Peyer's patch (tissue), 4 donors: ENCODE data around the gene BDNF.

Source experiments
- POLR2A ChIP-seq, 2 donors: fragments of 450-650 bp; IDR thresholded peaks; one replicate each; pipeline ENCODE4 v1.5.1; 2017; ENCODE audit warnings: antibody characterized with exemption in 2 of 2, mild to moderate bottlenecking in 2 of 2, moderate library complexity in 2 of 2
- TF ChIP-seq, protein P1 (sequence below), 6 experiments: fragments of 450-650 bp in 4 of 6; fragments of 200-600 bp in 2 of 6; sonication (generic) in 1 of 6; IDR thresholded peaks; one replicate each; pipeline ENCODE4 v1.5.1; 2017 to 2019; ENCODE audit warnings: antibody characterized with exemption in 6 of 6, mild to moderate bottlenecking in 3 of 6, moderate library complexity in 1 of 6

DNA sequence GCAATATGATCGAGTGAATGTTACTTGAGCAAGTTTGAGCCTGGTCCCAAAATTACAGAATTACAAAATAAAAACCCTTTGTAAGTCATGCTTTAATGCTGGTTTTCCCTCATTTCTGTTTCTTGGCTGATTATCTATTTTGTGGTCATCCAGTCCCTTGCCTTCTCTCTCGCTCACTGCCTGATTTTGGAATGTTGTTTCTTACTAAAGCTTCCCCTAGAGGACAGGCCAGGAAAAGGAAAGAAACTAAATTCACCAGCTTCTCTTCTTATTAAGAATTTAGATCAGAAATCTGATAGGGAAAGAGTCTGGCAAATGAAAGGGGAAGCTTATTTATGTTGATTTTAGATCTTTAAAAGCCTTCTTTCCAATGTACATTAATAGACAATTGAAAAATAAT is 16.6 kb upstream of the BDNF start:
- no peak for TF ChIP-seq POLR2A (IDR thresholded peaks at IDR 0.05)
- TF ChIP-seq, protein P1, sequence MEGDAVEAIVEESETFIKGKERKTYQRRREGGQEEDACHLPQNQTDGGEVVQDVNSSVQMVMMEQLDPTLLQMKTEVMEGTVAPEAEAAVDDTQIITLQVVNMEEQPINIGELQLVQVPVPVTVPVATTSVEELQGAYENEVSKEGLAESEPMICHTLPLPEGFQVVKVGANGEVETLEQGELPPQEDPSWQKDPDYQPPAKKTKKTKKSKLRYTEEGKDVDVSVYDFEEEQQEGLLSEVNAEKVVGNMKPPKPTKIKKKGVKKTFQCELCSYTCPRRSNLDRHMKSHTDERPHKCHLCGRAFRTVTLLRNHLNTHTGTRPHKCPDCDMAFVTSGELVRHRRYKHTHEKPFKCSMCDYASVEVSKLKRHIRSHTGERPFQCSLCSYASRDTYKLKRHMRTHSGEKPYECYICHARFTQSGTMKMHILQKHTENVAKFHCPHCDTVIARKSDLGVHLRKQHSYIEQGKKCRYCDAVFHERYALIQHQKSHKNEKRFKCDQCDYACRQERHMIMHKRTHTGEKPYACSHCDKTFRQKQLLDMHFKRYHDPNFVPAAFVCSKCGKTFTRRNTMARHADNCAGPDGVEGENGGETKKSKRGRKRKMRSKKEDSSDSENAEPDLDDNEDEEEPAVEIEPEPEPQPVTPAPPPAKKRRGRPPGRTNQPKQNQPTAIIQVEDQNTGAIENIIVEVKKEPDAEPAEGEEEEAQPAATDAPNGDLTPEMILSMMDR (IDR thresholded peaks at IDR 0.05): no peak
